Measurements from ENCODE around the gene GAL3ST2. TPM values are rescaled to one million over a fixed set of nuclear protein-coding genes. Genes with fewer than 3 reads are reported as not detected.
"Not testable (repeated sequence)": the region's sequence is repeated elsewhere in the genome, so short reads cannot be mapped to it uniquely, and the experiment has no call there.

GAL3ST2 gene
- total RNA-seq, result 2.5 TPM

GRCh38 chr2:241776336-241777169 lies at the start of gene GAL3ST2:
GAL3ST2 (plus strand) TSS chr2:241776822; CDS start chr2:241776956, 134 bp downstream.
- Histone ChIP-seq H3K9me3 (ENCODE audit: low read depth, low read length) (no peaks in the 10 kb centered on the region), H3K4me3 (ENCODE audit: low read length) (no peak within 1 kb of the TSS), H3K4me1 (ENCODE audit: insufficient read depth, low read length) (no peaks in the 10 kb centered on the region), H3K27me3 (ENCODE audit: insufficient read depth, low read length) (no peaks in the 10 kb centered on the region)

GRCh38 chr2:241728000-241728399 lies 48.6 kb upstream of the GAL3ST2 start:
- peaks cover 17% of the 10 kb centered on the region for H3K4me1 ChIP-seq (ENCODE audit: insufficient read depth, low read length)
- no peaks in the 10 kb centered on the region for H3K27me3 ChIP-seq (ENCODE audit: insufficient read depth, low read length)
- no peaks in the 10 kb centered on the region for H3K9me3 ChIP-seq (ENCODE audit: low read depth, low read length)
- H3K4me3 ChIP-seq (ENCODE audit: low read length), result no peak overlapping the region

- Histone ChIP-seq H3K9me3 (ENCODE audit: low read depth, low read length) (no peaks in the 10 kb centered on the region), H3K4me3 (ENCODE audit: low read length) (no peak overlapping the region), H3K4me1 (ENCODE audit: insufficient read depth, low read length) (peaks cover 18% of the 10 kb centered on the region), H3K27me3 (ENCODE audit: insufficient read depth, low read length) (no peaks in the 10 kb centered on the region)
These were observed 48.0 kb upstream of the GAL3ST2 start for GRCh38 chr2:241728627-241729026.

GRCh38 chr2:241729868-241730267 lies 46.8 kb upstream of the GAL3ST2 start:
- H3K4me3 ChIP-seq (ENCODE audit: low read length), result no peak overlapping the region
- no peaks in the 10 kb centered on the region for H3K27me3 ChIP-seq (ENCODE audit: insufficient read depth, low read length)
- H3K9me3 ChIP-seq (ENCODE audit: low read depth, low read length), result no peaks in the 10 kb centered on the region
- H3K4me1 ChIP-seq (ENCODE audit: insufficient read depth, low read length), result peaks cover 24% of the 10 kb centered on the region

GRCh38 chr2:241730671-241731293 lies 45.8 kb upstream of the GAL3ST2 start:
- H3K9me3 ChIP-seq (ENCODE audit: low read depth, low read length), result no peaks in the 10 kb centered on the region
- no peak overlapping the region for H3K4me3 ChIP-seq (ENCODE audit: low read length)
- peaks cover 28% of the 10 kb centered on the region for H3K4me1 ChIP-seq (ENCODE audit: insufficient read depth, low read length)
- H3K27me3 ChIP-seq (ENCODE audit: insufficient read depth, low read length), result no peaks in the 10 kb centered on the region

- H3K9me3 ChIP-seq (ENCODE audit: low read depth, low read length); H3K4me3 ChIP-seq (ENCODE audit: low read length); H3K27me3 ChIP-seq (ENCODE audit: insufficient read depth, low read length): not testable (repeated sequence)
- peaks cover 32% of the 10 kb centered on the region for H3K4me1 ChIP-seq (ENCODE audit: insufficient read depth, low read length)
These were observed 44.0 kb upstream of the GAL3ST2 start for GRCh38 chr2:241732513-241733186.

- no peaks in the 10 kb centered on the region for H3K9me3 ChIP-seq (ENCODE audit: low read depth, low read length)
- H3K27me3 ChIP-seq (ENCODE audit: insufficient read depth, low read length), result no peaks in the 10 kb centered on the region
- peak overlapping the region; percentile 83 for H3K4me3 ChIP-seq (ENCODE audit: low read length)
- H3K4me1 ChIP-seq (ENCODE audit: insufficient read depth, low read length), result peaks cover 32% of the 10 kb centered on the region
These were observed 43.0 kb upstream of the GAL3ST2 start for GRCh38 chr2:241733391-241734207.

- H3K4me1 ChIP-seq (ENCODE audit: insufficient read depth, low read length), result peaks cover 32% of the 10 kb centered on the region
- peak overlapping the region; percentile 83 for H3K4me3 ChIP-seq (ENCODE audit: low read length)
- no peaks in the 10 kb centered on the region for H3K27me3 ChIP-seq (ENCODE audit: insufficient read depth, low read length)
- no peaks in the 10 kb centered on the region for H3K9me3 ChIP-seq (ENCODE audit: low read depth, low read length)
These were observed 42.5 kb upstream of the GAL3ST2 start for GRCh38 chr2:241734208-241734466.

GRCh38 chr2:241734467-241735208 lies 42.0 kb upstream of the GAL3ST2 start, which contains the start of gene D2HGDH:
D2HGDH (plus strand) TSS chr2:241734630; CDS start chr2:241735225, 595 bp downstream.
- Histone ChIP-seq H3K4me3 (ENCODE audit: low read length) (peak within 1 kb of the TSS; percentile 83), H3K9me3 (ENCODE audit: low read depth, low read length) (no peaks in the 10 kb centered on the region), H3K4me1 (ENCODE audit: insufficient read depth, low read length) (peaks cover 36% of the 10 kb centered on the region), H3K27me3 (ENCODE audit: insufficient read depth, low read length) (no peaks in the 10 kb centered on the region)

GRCh38 chr2:241736111-241736510 lies 40.5 kb upstream of the GAL3ST2 start:
- H3K27me3 ChIP-seq (ENCODE audit: insufficient read depth, low read length), result no peaks in the 10 kb centered on the region
- H3K9me3 ChIP-seq (ENCODE audit: low read depth, low read length), result no peaks in the 10 kb centered on the region
- H3K4me3 ChIP-seq (ENCODE audit: low read length), result no peak overlapping the region
- peaks cover 44% of the 10 kb centered on the region for H3K4me1 ChIP-seq (ENCODE audit: insufficient read depth, low read length)

GRCh38 chr2:241738040-241738686 lies 38.5 kb upstream of the GAL3ST2 start:
- no peaks in the 10 kb centered on the region for H3K27me3 ChIP-seq (ENCODE audit: insufficient read depth, low read length)
- peaks cover 36% of the 10 kb centered on the region for H3K4me1 ChIP-seq (ENCODE audit: insufficient read depth, low read length)

GRCh38 chr2:241739177-241739576 lies 37.4 kb upstream of the GAL3ST2 start:
- Histone ChIP-seq H3K4me3 (ENCODE audit: low read length) (no peak overlapping the region), H3K9me3 (ENCODE audit: low read depth, low read length) (no peaks in the 10 kb centered on the region), H3K4me1 (ENCODE audit: insufficient read depth, low read length) (peaks cover 29% of the 10 kb centered on the region), H3K27me3 (ENCODE audit: insufficient read depth, low read length) (no peaks in the 10 kb centered on the region)

More at GRCh38 chr2:241738040-241738686, 38.5 kb upstream of the GAL3ST2 start:
- Histone ChIP-seq H3K9me3 (ENCODE audit: low read depth, low read length) (no peaks in the 10 kb centered on the region), H3K4me3 (ENCODE audit: low read length) (no peak overlapping the region)

GRCh38 chr2:241739651-241740050 lies 37.0 kb upstream of the GAL3ST2 start:
- no peaks in the 10 kb centered on the region for H3K27me3 ChIP-seq (ENCODE audit: insufficient read depth, low read length)
- H3K9me3 ChIP-seq (ENCODE audit: low read depth, low read length), result no peaks in the 10 kb centered on the region
- peaks cover 29% of the 10 kb centered on the region for H3K4me1 ChIP-seq (ENCODE audit: insufficient read depth, low read length)
- no peak overlapping the region for H3K4me3 ChIP-seq (ENCODE audit: low read length)

- H3K27me3 ChIP-seq (ENCODE audit: insufficient read depth, low read length), result no peaks in the 10 kb centered on the region
- H3K4me1 ChIP-seq (ENCODE audit: insufficient read depth, low read length), result peaks cover 22% of the 10 kb centered on the region
- H3K4me3 ChIP-seq (ENCODE audit: low read length), result no peak overlapping the region
- no peaks in the 10 kb centered on the region for H3K9me3 ChIP-seq (ENCODE audit: low read depth, low read length)
These were observed 35.6 kb upstream of the GAL3ST2 start for GRCh38 chr2:241741016-241741415.

Data from mononuclear cell (primary cell).